ENCODE data around the gene OMP. TPM values are rescaled to one million over a fixed set of nuclear protein-coding genes. Genes with fewer than 3 reads are reported as not detected.

OMP gene
- total and polyA plus RNA-seq, 2 of the 13 experiments (the other 11 are each of a cell fraction or from before 2014, with no cell fraction given): not detected

- no peak for TF ChIP-seq RERE (CRISPR knock-in tag; IDR thresholded peaks at IDR 0.05; ENCODE audit: low read depth)
- TF ChIP-seq ETS1 (CRISPR knock-in tag; IDR thresholded peaks at IDR 0.05): no peak
- no peak for TF ChIP-seq NR2F6 (IDR thresholded peaks at IDR 0.05)
- peak; percentile 29; the same call in 1 of the 2 replicates for TF ChIP-seq NR2F6 (CRISPR knock-in tag; IDR thresholded peaks at IDR 0.05)
- TF ChIP-seq HINFP (CRISPR knock-in tag; IDR thresholded peaks at IDR 0.05; ENCODE audit: low read depth): no peak
- TF ChIP-seq ZNF597 (CRISPR knock-in tag; IDR thresholded peaks at IDR 0.05): no peak
- TF ChIP-seq E2F2 (CRISPR knock-in tag; IDR thresholded peaks at IDR 0.05; ENCODE audit: borderline replicate concordance): no peak
- no peak for TF ChIP-seq HMG20A (CRISPR knock-in tag; IDR thresholded peaks at IDR 0.05; ENCODE audit: borderline replicate concordance)
- TF ChIP-seq SKIL (CRISPR knock-in tag; IDR thresholded peaks at IDR 0.05; ENCODE audit: borderline replicate concordance): no peak
- TF ChIP-seq HNF4G (IDR thresholded peaks at IDR 0.05; ENCODE audit: borderline replicate concordance, low read depth, low read length): no peak
- TF ChIP-seq HNF4G (CRISPR knock-in tag; IDR thresholded peaks at IDR 0.05; ENCODE audit: borderline replicate concordance, low read depth): no peak
- TF ChIP-seq KDM6A (CRISPR knock-in tag; IDR thresholded peaks at IDR 0.05; ENCODE audit: low read depth): no peak
- no peak for TF ChIP-seq BCL3 (CRISPR knock-in tag; IDR thresholded peaks at IDR 0.05)
- no peak for TF ChIP-seq ZNF558 (CRISPR knock-in tag; IDR thresholded peaks at IDR 0.05; ENCODE audit: borderline replicate concordance)
Observed at GRCh38 chr11:77091146-77091940, 11.3 kb upstream of the OMP start (continued).

Data from HepG2 (cell line).